ENCODE results near the gene SDK2.

Gene SDK2

GRCh38 chr17:73412914-73413313 lies 231.3 kb downstream of the SDK2 start:
- ChIA-PET POLR2A (interaction anchor here (0.6 kb wide), 1 partner anchor 73 kb away, joined by 5 read pairs; no protein-coding TSS in a partner anchor), CTCF (interaction anchor here (0.7 to 1.2 kb wide), 2 partner anchors 10 to 26 kb away, joined by 3 to 4 read pairs; no protein-coding TSS in a partner anchor)
- peaks cover 0 to 24% of the 10 kb centered on the region in 2 experiments; a peak in 2 of 3 replicates for H3K36me3 ChIP-seq (ENCODE audit: control insufficient read depth in 2 of 2, insufficient read depth in 1 of 2, low read length in 2 of 2)
- H3K4me3 ChIP-seq (ENCODE audit: low read depth, low read length), result no peak overlapping the region
- H3K9me3 ChIP-seq (ENCODE audit: control insufficient read depth, insufficient read depth, low read depth, low read length), result no peaks in the 10 kb centered on the region
- peak; percentile 92 for TF ChIP-seq ZNF610 (tag by site-specific recombination; IDR thresholded peaks at IDR 0.05; ENCODE audit: borderline replicate concordance)
- no peak for TF ChIP-seq IKZF3 (tag by site-specific recombination; IDR thresholded peaks at IDR 0.05)
- H3K27ac ChIP-seq (ENCODE audit: extremely low read depth, low read depth, low read length), result no peak overlapping the region
- H3K4me1 ChIP-seq (ENCODE audit: control insufficient read depth, insufficient read depth, low read length), result no peaks in the 10 kb centered on the region

- H3K27ac ChIP-seq (ENCODE audit: extremely low read depth, low read depth, low read length), result no peak overlapping the region
- no peaks in the 10 kb centered on the region for H3K4me1 ChIP-seq (ENCODE audit: control insufficient read depth, insufficient read depth, low read length)
- H3K4me3 ChIP-seq (ENCODE audit: low read depth, low read length), result no peak overlapping the region
- peaks cover 0 to 24% of the 10 kb centered on the region in 2 experiments; a peak in 2 of 3 replicates for H3K36me3 ChIP-seq (ENCODE audit: control insufficient read depth in 2 of 2, insufficient read depth in 1 of 2, low read length in 2 of 2)
- H3K9me3 ChIP-seq (ENCODE audit: control insufficient read depth, insufficient read depth, low read depth, low read length), result no peaks in the 10 kb centered on the region
- TF ChIP-seq PRDM10 (tag by site-specific recombination; IDR thresholded peaks at IDR 0.05) (no peak), CTCF (tag by site-specific recombination; IDR thresholded peaks at IDR 0.05) (no peak), ZNF423 (tag by site-specific recombination; IDR thresholded peaks at IDR 0.05) (no peak), KLF10 (tag by site-specific recombination; IDR thresholded peaks at IDR 0.05) (no peak), ZBTB10 (tag by site-specific recombination; IDR thresholded peaks at IDR 0.05) (no peak), ZNF157 (tag by site-specific recombination; IDR thresholded peaks at IDR 0.05) (no peak), ZNF777 (tag by site-specific recombination; IDR thresholded peaks at IDR 0.05; ENCODE audit: borderline replicate concordance) (no peak), ZNF114 (tag by site-specific recombination; IDR thresholded peaks at IDR 0.05) (no peak), ZBTB11 (tag by site-specific recombination; conservative IDR thresholded peaks at IDR 0.05; ENCODE audit: low read depth) (no peak), ZNF785 (tag by site-specific recombination; IDR thresholded peaks at IDR 0.05) (no peak), ZNF362 (tag by site-specific recombination; IDR thresholded peaks at IDR 0.05) (no peak), ZNF701 (tag by site-specific recombination; IDR thresholded peaks at IDR 0.05) (no peak), ZNF121 (tag by site-specific recombination; IDR thresholded peaks at IDR 0.05) (no peak)
- POLR2A ChIA-PET, result no interaction called here
- CTCF ChIA-PET, result interaction anchor here (0.5 to 2.1 kb wide), 4 partner anchors 18 to 714 kb away, joined by 3 to 13 read pairs (median 4); no protein-coding TSS in a partner anchor
These were observed 232.9 kb downstream of the SDK2 start for GRCh38 chr17:73411313-73411747.
